ENCODE data around the gene MDK. TPM values are rescaled to one million over a fixed set of nuclear protein-coding genes. Genes with fewer than 3 reads are reported as not detected.

MDK gene
- total RNA-seq, 2 donors from 2014 or later = 644 to 1,502 TPM

GRCh38 chr11:46422588-46422987 lies 41.1 kb downstream of the MDK start:
- Mint-ChIP-seq H3K27ac (no peak overlapping the region), H3K27me3 (ENCODE audit: insufficient read depth) (no peaks in the 10 kb centered on the region), H3K9me3 (no peaks in the 10 kb centered on the region), H3K4me3 (no peak overlapping the region), H3K36me3 (ENCODE audit: low read depth) (peaks cover 36% of the 10 kb centered on the region), H3K4me1 (peaks cover 9% of the 10 kb centered on the region)
- H3K4me3 ChIP-seq (ENCODE audit: low read length) = no peak overlapping the region
- no peak overlapping the region for H3K27ac ChIP-seq (ENCODE audit: low read depth, low read length)
- WGBS, 2 experiments (ENCODE audit: insufficient coverage in 1 of 2, insufficient read length in 1 of 2) = 88 to 90% methylated on average over 6 to 7 of the region's 7 CpGs
- H3K27me3 ChIP-seq (ENCODE audit: control insufficient read depth, insufficient read depth, low read length, poor library complexity, severe bottlenecking) = no peaks in the 10 kb centered on the region
- TF ChIP-seq CTCF (conservative IDR thresholded peaks at IDR 0.05) = no peak
- no peak for DNase-seq
- no peaks in the 10 kb centered on the region for H3K4me1 ChIP-seq (ENCODE audit: control insufficient read depth, insufficient read depth, low read length)
- peaks cover 50% of the 10 kb centered on the region for H3K36me3 ChIP-seq (ENCODE audit: control insufficient read depth, insufficient read depth, low read length)
- no peak overlapping the region for H3K9ac ChIP-seq (ENCODE audit: extremely low read depth, low read length, poor library complexity, severe bottlenecking)
- no peaks in the 10 kb centered on the region for H3K9me3 ChIP-seq (ENCODE audit: control insufficient read depth, low read length)

GRCh38 chr11:46426233-46426991 lies 44.9 kb downstream of the MDK start:
- Histone ChIP-seq H3K27me3 (ENCODE audit: control insufficient read depth, insufficient read depth, low read length, poor library complexity, severe bottlenecking) (no peaks in the 10 kb centered on the region), H3K9ac (ENCODE audit: extremely low read depth, low read length, poor library complexity, severe bottlenecking) (no peak overlapping the region), H3K4me1 (ENCODE audit: control insufficient read depth, insufficient read depth, low read length) (no peaks in the 10 kb centered on the region), H3K36me3 (ENCODE audit: control insufficient read depth, insufficient read depth, low read length) (peaks cover 63% of the 10 kb centered on the region), H3K27ac (ENCODE audit: low read depth, low read length) (no peak overlapping the region), H3K4me3 (ENCODE audit: low read length) (no peak overlapping the region), H3K9me3 (ENCODE audit: control insufficient read depth, low read length) (no peaks in the 10 kb centered on the region)
- TF ChIP-seq CTCF (conservative IDR thresholded peaks at IDR 0.05) = no peak
- no peaks in the 10 kb centered on the region for H3K27me3 Mint-ChIP-seq (ENCODE audit: insufficient read depth)
- no peak overlapping the region for H3K4me3 Mint-ChIP-seq
- no peaks in the 10 kb centered on the region for H3K9me3 Mint-ChIP-seq
- WGBS, 2 experiments (ENCODE audit: insufficient coverage in 1 of 2, insufficient read length in 1 of 2) = 93 to 94% methylated on average over 4 of the region's 4 CpGs
- no peak for DNase-seq
- H3K4me1 Mint-ChIP-seq = peaks cover 2% of the 10 kb centered on the region
- peaks cover 54% of the 10 kb centered on the region for H3K36me3 Mint-ChIP-seq (ENCODE audit: low read depth)
- no peak overlapping the region for H3K27ac Mint-ChIP-seq

- Histone ChIP-seq H3K27ac (ENCODE audit: low read depth, low read length) (no peak overlapping the region), H3K27me3 (ENCODE audit: control insufficient read depth, insufficient read depth, low read length, poor library complexity, severe bottlenecking) (no peaks in the 10 kb centered on the region), H3K9me3 (ENCODE audit: control insufficient read depth, low read length) (no peaks in the 10 kb centered on the region), H3K9ac (ENCODE audit: extremely low read depth, low read length, poor library complexity, severe bottlenecking) (no peak overlapping the region), H3K4me1 (ENCODE audit: control insufficient read depth, insufficient read depth, low read length) (no peaks in the 10 kb centered on the region), H3K36me3 (ENCODE audit: control insufficient read depth, insufficient read depth, low read length) (peaks cover 62% of the 10 kb centered on the region), H3K4me3 (ENCODE audit: low read length) (no peak overlapping the region)
- no peak for TF ChIP-seq CTCF (conservative IDR thresholded peaks at IDR 0.05)
- H3K4me1 Mint-ChIP-seq = peaks cover 2% of the 10 kb centered on the region
- 92 to 93% methylated on average over 9 of the region's 9 CpGs for WGBS, 2 experiments (ENCODE audit: insufficient coverage in 1 of 2, insufficient read length in 1 of 2)
- H3K36me3 Mint-ChIP-seq (ENCODE audit: low read depth) = peaks cover 54% of the 10 kb centered on the region
- no peak overlapping the region for H3K27ac Mint-ChIP-seq
- no peak for DNase-seq
- no peak overlapping the region for H3K4me3 Mint-ChIP-seq
- no peaks in the 10 kb centered on the region for H3K9me3 Mint-ChIP-seq
- H3K27me3 Mint-ChIP-seq (ENCODE audit: insufficient read depth) = no peaks in the 10 kb centered on the region
Measured at GRCh38 chr11:46427364-46427763, 45.9 kb downstream of the MDK start.

All from endodermal cell (in vitro differentiated cells).